SK-N-SH treated with all-trans-retinoic acid at 6 μM for 48 hours (cell line): Measurements from ENCODE around the gene CA5A.

Experiments
- ATAC-seq: fragments of 200-7000 bp; cut with Tn5 transposase; 3 replicates; pipeline ENCODE4 v1.9.1; 2020; ENCODE audit warnings: mild to moderate bottlenecking, moderate library complexity
- ARNTL ChIP-seq: fragments of 450-650 bp; formaldehyde crosslinking; IDR thresholded peaks from 2 replicates; pipeline ENCODE4 v1.5.0; 2020; ENCODE audit warnings: low read depth, mild to moderate bottlenecking, moderate library complexity, borderline replicate concordance
- CSDC2 ChIP-seq: fragments of 250-450 bp; sonication (Bioruptor Pico); IDR thresholded peaks from 2 replicates; pipeline ENCODE4 v1.5.0; 2020; ENCODE audit warnings: mild to moderate bottlenecking, moderate library complexity
- CSRNP3 ChIP-seq: fragments of 250-450 bp; sonication (Bioruptor Pico); IDR thresholded peaks from 2 replicates; pipeline ENCODE4 v1.5.1; 2021; ENCODE audit warnings: mild to moderate bottlenecking, moderate library complexity
- ESRRG ChIP-seq: fragments of 250-450 bp; sonication (Bioruptor Pico); IDR thresholded peaks from 2 replicates; pipeline ENCODE4 v1.6.1; 2021; ENCODE audit warnings: mild to moderate bottlenecking
- ISL1 ChIP-seq: fragments of 250-450 bp; sonication (Bioruptor Pico); IDR thresholded peaks from 2 replicates; pipeline ENCODE4 v2.1.2; 2022; ENCODE audit warnings: mild to moderate bottlenecking, moderate library complexity
- OSR1 ChIP-seq: fragments of 250-450 bp; sonication (Bioruptor Pico); IDR thresholded peaks from 2 replicates; pipeline ENCODE4 v1.8.0; 2022; ENCODE audit warnings: moderate library complexity, mild to moderate bottlenecking, inconsistent platforms
- POU6F1 ChIP-seq: fragments of 250-450 bp; sonication (Bioruptor Pico); IDR thresholded peaks from 2 replicates; pipeline ENCODE4 v1.8.0; 2021; ENCODE audit warnings: low read depth, mild to moderate bottlenecking, moderate library complexity, borderline replicate concordance
- PPARA ChIP-seq: fragments of 250-450 bp; sonication (Bioruptor Pico); IDR thresholded peaks from 2 replicates; pipeline ENCODE4 v1.5.0; 2020; ENCODE audit warnings: mild to moderate bottlenecking, borderline replicate concordance
- SNAI2 ChIP-seq: fragments of 250-450 bp; sonication (Bioruptor Pico); IDR thresholded peaks from 2 replicates; pipeline ENCODE4 v1.5.0; 2020; ENCODE audit warnings: mild to moderate bottlenecking, moderate library complexity
- TCF4 ChIP-seq: fragments of 250-450 bp; sonication (Bioruptor Pico); IDR thresholded peaks from 2 replicates; pipeline ENCODE4 v1.8.0; 2021; ENCODE audit warnings: mild to moderate bottlenecking, moderate library complexity, borderline replicate concordance
- TOX ChIP-seq: fragments of 250-450 bp; sonication (Bioruptor Pico); IDR thresholded peaks from 2 replicates; pipeline ENCODE4 v1.8.0; 2021; ENCODE audit warnings: mild to moderate bottlenecking, moderate library complexity, borderline replicate concordance
- TSHZ2 ChIP-seq: fragments of 250-450 bp; sonication (Bioruptor Pico); IDR thresholded peaks from 2 replicates; pipeline ENCODE4 v1.5.0; 2020; ENCODE audit warnings: mild to moderate bottlenecking, moderate library complexity
- ZC3H10 ChIP-seq: fragments of 250-450 bp; sonication (Bioruptor Pico); IDR thresholded peaks from 2 replicates; pipeline ENCODE4 v1.5.1; 2021; ENCODE audit warnings: mild to moderate bottlenecking, moderate library complexity
- ZNF565 ChIP-seq: fragments of 450-650 bp; formaldehyde crosslinking; conservative IDR thresholded peaks from 2 replicates; pipeline ENCODE4 v1.5.0; 2020; ENCODE audit warnings: low read depth, mild to moderate bottlenecking, moderate library complexity
- ZNF8 ChIP-seq: fragments of 450-650 bp; formaldehyde crosslinking; IDR thresholded peaks from 2 replicates; pipeline ENCODE4 v1.5.0; 2020; ENCODE audit warnings: mild to moderate bottlenecking, moderate library complexity
- TF ChIP-seq, protein P1 (sequence below): fragments of 250-450 bp; sonication (Bioruptor Pico); IDR thresholded peaks from 2 replicates; pipeline ENCODE4 v1.5.1; 2020; ENCODE audit warnings: low read depth, mild to moderate bottlenecking, moderate library complexity
- TF ChIP-seq, protein P2 (sequence below): fragments of 250-450 bp; sonication (Bioruptor Pico); IDR thresholded peaks from 2 replicates; pipeline ENCODE4 v1.8.0; 2020; ENCODE audit warnings: mild to moderate bottlenecking, moderate library complexity, borderline replicate concordance

CA5A gene

GRCh38 chr16:87924811-87925670 lies 11.3 kb downstream of the CA5A start:
- ATAC-seq, result no peak
- TF ChIP-seq ZNF8 (CRISPR knock-in tag) (no peak), PPARA (CRISPR knock-in tag) (no peak), POU6F1 (CRISPR knock-in tag) (no peak)
- TF ChIP-seq, protein P1, sequence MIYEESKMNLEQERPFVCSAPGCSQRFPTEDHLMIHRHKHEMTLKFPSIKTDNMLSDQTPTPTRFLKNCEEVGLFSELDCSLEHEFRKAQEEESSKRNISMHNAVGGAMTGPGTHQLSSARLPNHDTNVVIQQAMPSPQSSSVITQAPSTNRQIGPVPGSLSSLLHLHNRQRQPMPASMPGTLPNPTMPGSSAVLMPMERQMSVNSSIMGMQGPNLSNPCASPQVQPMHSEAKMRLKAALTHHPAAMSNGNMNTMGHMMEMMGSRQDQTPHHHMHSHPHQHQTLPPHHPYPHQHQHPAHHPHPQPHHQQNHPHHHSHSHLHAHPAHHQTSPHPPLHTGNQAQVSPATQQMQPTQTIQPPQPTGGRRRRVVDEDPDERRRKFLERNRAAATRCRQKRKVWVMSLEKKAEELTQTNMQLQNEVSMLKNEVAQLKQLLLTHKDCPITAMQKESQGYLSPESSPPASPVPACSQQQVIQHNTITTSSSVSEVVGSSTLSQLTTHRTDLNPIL (CRISPR knock-in tag), result no peak

DNA sequence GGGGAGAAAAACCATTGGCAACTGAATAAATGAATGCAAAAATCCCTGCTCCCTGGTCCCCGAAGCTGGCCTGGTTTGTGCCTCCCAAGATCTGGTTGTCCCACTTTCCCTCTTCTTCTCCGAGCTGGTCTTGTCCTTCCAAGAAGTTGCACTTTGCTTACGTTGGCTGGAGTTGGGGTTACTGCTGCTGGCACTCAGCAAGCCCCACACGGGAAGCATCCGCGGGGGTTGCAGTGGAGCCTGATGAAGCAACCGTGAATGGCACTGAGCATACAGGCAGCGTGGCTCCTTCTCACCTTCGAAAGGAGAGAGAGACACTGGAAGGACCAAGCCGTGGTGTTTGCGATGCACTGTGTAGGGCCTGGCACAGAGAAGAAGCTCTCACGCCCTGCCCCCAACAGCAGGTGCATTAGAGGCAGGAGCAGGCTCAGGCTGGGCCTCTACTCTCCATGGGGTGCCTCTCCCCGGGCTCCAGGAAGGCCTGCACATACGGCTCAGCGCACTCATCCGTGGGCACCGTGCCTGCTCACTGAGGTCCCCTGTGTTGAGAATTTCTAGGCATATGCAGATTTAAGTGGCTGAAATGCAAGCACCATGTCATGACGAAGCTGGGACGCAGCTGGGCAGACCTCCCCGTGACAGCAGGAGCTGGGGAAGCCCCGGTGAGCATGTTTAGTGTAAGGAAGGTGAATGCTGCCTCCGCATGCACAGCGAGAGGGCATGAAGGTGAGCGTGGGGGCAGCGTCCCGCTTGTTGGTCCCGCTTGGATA lies 12.1 kb downstream of the CA5A start:
- TF ChIP-seq TSHZ2 (CRISPR knock-in tag) (no peak), ZNF8 (CRISPR knock-in tag) (no peak), CSDC2 (CRISPR knock-in tag) (no peak), ARNTL (CRISPR knock-in tag) (no peak), OSR1 (CRISPR knock-in tag) (no peak), ZNF565 (CRISPR knock-in tag) (no peak), TOX (no peak)
- no peak for ATAC-seq

DNA sequence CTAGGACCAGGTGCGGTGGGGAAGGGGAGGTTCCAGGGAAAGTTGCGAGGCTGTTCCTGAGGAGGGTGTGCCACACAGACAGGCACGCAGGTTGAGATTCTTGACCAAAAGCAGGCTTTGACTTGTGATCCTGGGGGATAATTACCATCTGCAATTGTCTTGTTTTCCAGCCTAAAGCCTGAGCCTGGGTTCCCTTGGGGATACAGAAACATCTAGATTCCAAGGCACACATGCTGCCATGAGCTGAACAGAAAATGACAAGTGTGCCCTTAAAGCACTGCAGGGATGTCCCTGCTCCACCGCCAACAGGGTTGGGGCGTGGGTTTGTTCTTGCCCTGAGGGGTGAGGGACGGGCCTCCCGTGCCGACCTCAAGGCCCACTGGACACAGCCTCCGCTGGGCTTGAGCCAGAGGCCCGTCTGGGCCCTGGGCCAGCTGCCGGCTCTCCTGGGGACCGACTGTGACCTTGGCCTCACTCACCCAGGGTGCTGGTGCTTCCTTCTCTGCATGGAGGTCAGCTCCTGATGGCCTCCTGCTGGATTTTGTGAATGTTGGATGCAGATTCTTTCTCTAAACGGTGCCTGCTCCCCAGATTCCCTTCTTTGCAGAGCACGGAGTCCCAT lies 14.0 kb downstream of the CA5A start:
- no peak for ATAC-seq

More for the DNA sequence above, 14.0 kb downstream of the CA5A start:
- TF ChIP-seq, protein P2, sequence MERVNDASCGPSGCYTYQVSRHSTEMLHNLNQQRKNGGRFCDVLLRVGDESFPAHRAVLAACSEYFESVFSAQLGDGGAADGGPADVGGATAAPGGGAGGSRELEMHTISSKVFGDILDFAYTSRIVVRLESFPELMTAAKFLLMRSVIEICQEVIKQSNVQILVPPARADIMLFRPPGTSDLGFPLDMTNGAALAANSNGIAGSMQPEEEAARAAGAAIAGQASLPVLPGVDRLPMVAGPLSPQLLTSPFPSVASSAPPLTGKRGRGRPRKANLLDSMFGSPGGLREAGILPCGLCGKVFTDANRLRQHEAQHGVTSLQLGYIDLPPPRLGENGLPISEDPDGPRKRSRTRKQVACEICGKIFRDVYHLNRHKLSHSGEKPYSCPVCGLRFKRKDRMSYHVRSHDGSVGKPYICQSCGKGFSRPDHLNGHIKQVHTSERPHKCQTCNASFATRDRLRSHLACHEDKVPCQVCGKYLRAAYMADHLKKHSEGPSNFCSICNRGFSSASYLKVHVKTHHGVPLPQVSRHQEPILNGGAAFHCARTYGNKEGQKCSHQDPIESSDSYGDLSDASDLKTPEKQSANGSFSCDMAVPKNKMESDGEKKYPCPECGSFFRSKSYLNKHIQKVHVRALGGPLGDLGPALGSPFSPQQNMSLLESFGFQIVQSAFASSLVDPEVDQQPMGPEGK (CRISPR knock-in tag), result no peak
- TF ChIP-seq OSR1 (CRISPR knock-in tag) (no peak), CSRNP3 (no peak), ISL1 (CRISPR knock-in tag) (no peak), ESRRG (CRISPR knock-in tag) (no peak), TCF4 (CRISPR knock-in tag) (no peak), ZC3H10 (CRISPR knock-in tag) (no peak), SNAI2 (CRISPR knock-in tag) (no peak)
- TF ChIP-seq, protein P1 (CRISPR knock-in tag), result no peak
